Stimulated activated memory B cell treated with anti-CD40 and anti-IgM and Interleukin-4, amounts not matched to agents 10 μg/mL and 1 μg/mL and 100 μg/mL, for 72 hours (primary cell): Measurements from ENCODE around the gene PDGFA.
A peak's percentile ranks its signal among the peaks of the same experiment; 100 is the strongest.

Experiments used
- ATAC-seq: fragments of 150-1000 bp; cut with Tn5 transposase; 2 replicates; pipeline ENCODE4 v1.10.0; 2021
- H3K27ac Mint-ChIP-seq: one replicate; pipeline ENCODE4 v1.8.0; 2022; ENCODE audit warnings: mild to moderate bottlenecking, mixed read lengths
- H3K27me3 Mint-ChIP-seq: one replicate; pipeline ENCODE4 v1.8.0; 2022; ENCODE audit warnings: mixed read lengths
- H3K36me3 Mint-ChIP-seq: one replicate; pipeline ENCODE4 v1.8.0; 2022; ENCODE audit warnings: mixed read lengths
- H3K4me1 Mint-ChIP-seq: one replicate; pipeline ENCODE4 v1.8.0; 2022; ENCODE audit warnings: mixed read lengths
- H3K4me3 Mint-ChIP-seq: one replicate; pipeline ENCODE4 v1.8.0; 2022; ENCODE audit warnings: mild to moderate bottlenecking, moderate library complexity, mixed read lengths
- H3K9me3 Mint-ChIP-seq: one replicate; pipeline ENCODE4 v1.8.0; 2022; ENCODE audit warnings: mixed read lengths

Gene PDGFA

DNA sequence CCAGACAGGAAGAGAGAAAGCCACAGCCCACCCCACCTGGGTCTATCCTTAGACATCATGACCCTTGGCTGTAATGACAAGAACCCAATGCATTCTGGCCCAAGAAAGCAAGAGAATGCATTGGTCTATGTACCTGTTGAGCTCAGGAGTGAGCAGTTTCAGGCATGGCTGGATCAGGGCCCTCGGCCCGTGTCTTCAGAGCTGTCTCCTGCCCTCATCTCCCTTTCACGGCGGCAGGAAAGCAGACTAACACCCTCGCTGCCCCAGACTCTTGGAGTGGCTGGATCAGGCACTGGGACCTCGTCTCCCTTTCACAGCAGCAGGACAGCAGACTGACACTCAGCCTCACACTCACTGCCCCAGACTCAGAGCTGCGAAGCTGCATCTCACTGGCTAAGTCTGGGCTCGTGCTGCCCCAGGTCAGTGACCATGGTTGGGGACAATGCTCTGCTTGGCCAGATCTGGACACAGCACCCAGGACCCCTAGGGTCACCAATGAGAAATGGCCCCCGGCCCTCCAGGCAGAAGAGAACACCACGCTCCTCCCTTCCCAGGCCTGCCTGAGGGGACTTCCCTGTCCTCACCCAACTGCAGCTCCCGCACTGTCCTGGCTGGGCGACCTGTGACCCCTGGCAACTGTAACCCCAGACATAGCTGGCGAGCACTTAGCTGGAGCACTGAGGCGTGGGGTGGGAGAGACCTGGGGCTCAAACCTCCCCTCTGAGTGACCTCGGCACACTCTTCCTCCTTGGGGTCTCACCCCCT, 12.9 kb upstream of the PDGFA start:
- Mint-ChIP-seq H3K9me3 (peaks cover 3% of the 10 kb centered on the region), H3K36me3 (no peaks in the 10 kb centered on the region), H3K27ac (no peak overlapping the region), H3K4me1 (peaks cover 19% of the 10 kb centered on the region), H3K4me3 (no peak overlapping the region), H3K27me3 (peaks cover 33% of the 10 kb centered on the region)
- ATAC-seq, result no peak

DNA sequence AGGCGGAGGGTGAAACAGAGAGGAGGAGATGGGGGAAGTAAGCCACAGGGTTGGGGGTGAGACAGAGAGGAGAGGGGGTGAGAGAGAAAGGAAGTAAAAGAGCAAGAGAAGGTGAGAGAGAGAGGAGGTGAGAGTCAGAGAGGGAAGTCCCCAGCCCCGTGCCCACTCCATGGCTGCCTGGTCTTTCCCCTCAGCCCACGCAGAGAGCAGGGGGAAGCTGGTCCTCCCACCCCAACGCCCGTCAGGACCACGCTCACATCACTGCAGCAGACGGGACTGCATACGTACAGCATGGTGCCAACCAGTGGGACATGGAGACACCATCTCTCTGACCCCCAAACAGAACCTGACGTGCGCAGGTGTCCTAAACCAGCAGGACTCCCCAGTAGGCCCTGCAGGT, 12.1 kb upstream of the PDGFA start:
- Mint-ChIP-seq H3K27me3 (peaks cover 26% of the 10 kb centered on the region), H3K4me3 (no peak overlapping the region), H3K36me3 (no peaks in the 10 kb centered on the region), H3K27ac (peak overlapping the region; percentile 34), H3K9me3 (peaks cover 3% of the 10 kb centered on the region), H3K4me1 (peaks cover 19% of the 10 kb centered on the region)
- ATAC-seq, result peak; percentile 72

DNA sequence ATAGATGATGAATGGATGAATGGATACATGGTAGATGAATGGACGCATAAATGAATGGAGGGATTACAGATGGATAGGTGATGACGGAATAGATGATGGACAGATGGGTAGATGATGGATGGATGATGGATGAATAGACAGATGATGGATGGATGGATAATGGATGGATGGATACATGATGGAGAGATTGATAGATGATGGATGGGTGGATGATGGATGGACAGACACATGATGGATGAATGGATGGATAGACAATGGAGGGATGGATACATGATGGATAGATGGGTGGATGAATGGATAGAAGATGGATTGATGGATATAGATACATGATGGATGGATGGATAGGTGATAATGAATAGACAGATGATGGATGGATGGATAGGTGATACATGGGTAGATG, 8.8 kb upstream of the PDGFA start:
- no peak for ATAC-seq
- Mint-ChIP-seq H3K27ac (no peak overlapping the region), H3K9me3 (no peaks in the 10 kb centered on the region), H3K27me3 (peaks cover 7% of the 10 kb centered on the region), H3K36me3 (no peaks in the 10 kb centered on the region), H3K4me3 (no peak overlapping the region), H3K4me1 (peaks cover 19% of the 10 kb centered on the region)

DNA sequence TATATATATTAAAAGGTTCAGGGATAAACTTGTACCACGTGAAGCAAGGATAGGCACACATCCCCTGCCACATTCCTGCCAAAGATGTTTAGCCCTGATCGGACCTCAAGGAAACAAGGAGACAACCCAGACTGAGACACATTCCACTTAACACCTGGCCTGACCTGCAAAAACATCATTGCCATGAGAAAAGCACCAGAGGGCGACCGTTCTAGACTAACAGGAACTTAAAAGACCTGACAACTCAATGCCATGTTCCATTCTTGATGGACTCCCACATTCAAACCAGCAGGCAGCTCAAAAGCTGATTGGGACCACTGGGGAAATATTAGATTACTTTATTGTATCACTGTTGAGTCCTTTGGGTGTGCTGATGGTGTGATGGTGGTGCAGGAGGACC, 8.1 kb upstream of the PDGFA start:
- no peak overlapping the region for H3K4me3 Mint-ChIP-seq
- peaks cover 7% of the 10 kb centered on the region for H3K27me3 Mint-ChIP-seq
- ATAC-seq, result no peak
- H3K4me1 Mint-ChIP-seq, result peaks cover 19% of the 10 kb centered on the region
- no peaks in the 10 kb centered on the region for H3K9me3 Mint-ChIP-seq
- no peaks in the 10 kb centered on the region for H3K36me3 Mint-ChIP-seq
- H3K27ac Mint-ChIP-seq, result no peak overlapping the region

DNA sequence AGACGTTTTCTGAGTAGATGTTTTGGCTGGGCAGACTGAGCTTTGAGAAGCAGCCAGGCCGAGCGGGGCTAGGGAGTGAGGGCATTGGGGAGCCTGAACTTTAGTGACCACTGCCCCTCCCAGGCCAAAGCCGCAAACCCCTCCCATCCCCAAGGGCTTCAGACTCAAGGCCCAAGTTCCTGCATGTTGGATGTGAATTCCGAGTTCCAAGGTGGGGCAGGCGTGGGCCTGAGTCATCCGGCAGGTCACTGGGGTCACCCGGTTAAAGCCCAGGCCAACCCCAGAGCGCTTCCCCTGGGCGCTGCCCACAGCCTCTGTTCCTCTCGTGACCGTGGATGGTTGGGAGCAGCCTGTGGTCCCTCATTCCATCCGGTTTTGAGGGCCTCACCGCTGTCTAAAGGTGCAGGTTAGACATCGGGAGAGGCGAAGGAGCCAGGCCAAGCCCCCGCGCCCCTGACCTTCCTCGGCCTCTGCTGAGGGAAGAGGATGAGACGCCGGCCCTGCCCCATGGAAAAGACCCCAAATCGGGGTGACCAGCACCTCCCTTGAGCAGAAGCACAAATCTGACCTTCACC, 6.9 kb upstream of the PDGFA start:
- H3K4me1 Mint-ChIP-seq, result peaks cover 18% of the 10 kb centered on the region
- no peak overlapping the region for H3K27ac Mint-ChIP-seq
- H3K4me3 Mint-ChIP-seq, result no peak overlapping the region
- no peaks in the 10 kb centered on the region for H3K36me3 Mint-ChIP-seq
- no peak for ATAC-seq
- no peaks in the 10 kb centered on the region for H3K9me3 Mint-ChIP-seq
- peaks cover 8% of the 10 kb centered on the region for H3K27me3 Mint-ChIP-seq

DNA sequence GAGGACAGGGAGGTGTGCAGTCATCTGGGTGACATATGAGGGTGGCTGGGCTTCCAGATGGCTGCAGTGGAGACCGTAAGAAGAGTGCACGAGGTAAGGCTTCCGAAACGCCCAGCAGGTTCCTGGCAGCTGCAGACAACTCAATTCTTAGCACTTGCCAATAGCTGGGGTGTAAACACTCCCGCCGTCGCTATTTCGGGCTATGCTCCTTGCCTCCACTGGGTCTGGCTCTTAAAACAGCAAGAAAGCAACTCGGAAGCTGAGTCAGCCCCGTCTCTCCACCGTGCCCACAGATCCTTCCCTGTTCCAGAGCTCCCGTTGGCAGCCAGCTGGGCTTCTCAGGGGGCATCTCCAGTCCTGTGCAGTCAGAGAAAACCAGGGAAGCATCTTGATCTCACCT, 6.1 kb upstream of the PDGFA start:
- no peak overlapping the region for H3K27ac Mint-ChIP-seq
- H3K4me1 Mint-ChIP-seq, result peaks cover 20% of the 10 kb centered on the region
- peaks cover 16% of the 10 kb centered on the region for H3K27me3 Mint-ChIP-seq
- no peaks in the 10 kb centered on the region for H3K36me3 Mint-ChIP-seq
- no peak overlapping the region for H3K4me3 Mint-ChIP-seq
- ATAC-seq, result no peak
- no peaks in the 10 kb centered on the region for H3K9me3 Mint-ChIP-seq

DNA sequence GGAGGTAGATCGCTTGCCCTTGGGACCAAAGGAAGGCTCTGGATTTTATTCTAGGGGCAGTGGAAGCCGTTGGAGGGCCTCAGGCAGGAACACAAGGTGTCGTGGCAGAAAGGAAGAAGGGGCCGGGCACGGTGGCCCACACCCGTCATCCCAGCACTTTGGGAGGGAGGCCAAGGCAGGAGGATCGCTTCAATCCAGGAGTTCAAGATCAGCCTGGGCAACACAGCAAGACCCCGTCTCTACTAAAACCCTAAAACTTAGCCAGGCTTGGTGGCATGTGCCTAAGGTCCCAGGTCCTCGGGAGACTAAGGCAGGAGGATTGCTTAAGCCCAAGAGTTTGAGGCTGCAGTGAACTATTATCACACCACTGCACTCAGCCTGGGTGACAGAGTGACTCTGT, 5.2 kb upstream of the PDGFA start:
- no peaks in the 10 kb centered on the region for H3K36me3 Mint-ChIP-seq
- H3K9me3 Mint-ChIP-seq, result no peaks in the 10 kb centered on the region
- no peak overlapping the region for H3K27ac Mint-ChIP-seq
- H3K4me3 Mint-ChIP-seq, result no peak overlapping the region
- H3K27me3 Mint-ChIP-seq, result peaks cover 16% of the 10 kb centered on the region
- no peak for ATAC-seq
- peaks cover 14% of the 10 kb centered on the region for H3K4me1 Mint-ChIP-seq

DNA sequence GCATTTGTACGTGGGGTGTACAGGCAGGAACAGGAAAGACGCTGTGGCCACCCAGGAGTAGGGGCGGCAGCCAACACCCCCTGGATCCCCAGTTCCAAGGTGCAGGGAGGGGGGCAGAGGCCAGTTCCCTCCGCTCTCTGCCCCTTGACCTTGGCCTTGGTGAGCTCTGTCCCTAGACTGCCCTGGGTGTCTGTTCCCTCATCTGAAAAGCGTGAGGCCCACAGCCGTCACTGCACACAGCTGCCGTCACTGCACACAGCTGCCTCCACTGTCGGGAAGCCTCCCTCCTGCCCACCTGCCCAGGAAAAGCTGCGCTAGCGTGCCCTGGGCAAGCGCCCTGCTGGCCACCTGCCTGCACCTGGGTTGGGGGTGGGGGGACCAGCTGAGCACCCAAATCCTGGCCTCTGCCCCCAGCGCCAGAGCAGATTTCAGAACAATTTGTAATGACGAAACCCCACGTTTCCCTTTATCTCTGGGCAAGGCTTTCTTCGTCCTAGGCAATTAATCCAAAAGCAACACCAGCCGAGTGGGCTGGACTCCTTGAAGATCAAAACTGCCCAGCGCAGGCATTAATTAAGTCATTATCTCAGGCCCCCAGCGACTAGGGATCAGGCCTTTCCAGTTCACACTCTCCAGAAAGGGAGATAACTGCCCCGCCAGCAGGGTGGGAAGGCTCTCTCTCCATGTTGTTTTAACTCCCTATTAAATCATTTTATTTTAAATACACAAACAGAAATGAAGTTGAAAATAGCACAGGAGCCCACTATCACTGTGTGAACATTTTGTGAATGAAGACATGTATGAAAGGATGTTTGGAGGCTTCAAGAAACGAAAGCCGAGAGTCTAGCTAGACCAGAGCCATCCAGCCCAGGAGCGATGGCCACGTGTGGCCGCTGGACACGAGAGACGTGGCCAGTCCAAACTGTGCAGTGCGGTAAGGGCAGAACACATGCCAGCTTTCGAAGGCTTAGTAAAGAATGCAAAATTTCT, 4.0 kb upstream of the PDGFA start:
- no peak for ATAC-seq
- Mint-ChIP-seq H3K27ac (no peak overlapping the region), H3K4me1 (peaks cover 14% of the 10 kb centered on the region), H3K36me3 (no peaks in the 10 kb centered on the region), H3K9me3 (no peaks in the 10 kb centered on the region), H3K4me3 (no peak overlapping the region), H3K27me3 (peaks cover 19% of the 10 kb centered on the region)

DNA sequence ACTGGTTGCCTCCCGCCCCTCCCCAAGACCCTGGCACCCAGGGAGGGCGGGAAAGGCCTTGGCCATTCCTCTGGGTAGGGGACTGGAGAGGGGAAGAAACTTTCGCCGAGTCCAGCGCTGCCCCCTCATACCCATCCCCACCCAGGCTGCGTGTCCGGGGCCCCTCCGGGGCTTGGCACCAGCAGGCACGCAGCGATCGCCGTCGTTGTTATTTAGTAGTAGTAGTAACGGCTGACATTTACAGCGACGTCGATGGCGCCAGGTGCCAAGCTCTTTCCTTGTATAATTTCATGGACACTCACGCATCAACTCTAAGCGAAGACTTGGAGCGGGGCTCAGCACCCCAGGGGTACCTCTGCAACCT, 3.3 kb upstream of the PDGFA start:
- peaks cover 16% of the 10 kb centered on the region for H3K4me1 Mint-ChIP-seq
- H3K4me3 Mint-ChIP-seq, result no peak overlapping the region
- H3K9me3 Mint-ChIP-seq, result no peaks in the 10 kb centered on the region
- H3K27ac Mint-ChIP-seq, result no peak overlapping the region
- no peak for ATAC-seq
- peaks cover 26% of the 10 kb centered on the region for H3K27me3 Mint-ChIP-seq
- no peaks in the 10 kb centered on the region for H3K36me3 Mint-ChIP-seq

DNA sequence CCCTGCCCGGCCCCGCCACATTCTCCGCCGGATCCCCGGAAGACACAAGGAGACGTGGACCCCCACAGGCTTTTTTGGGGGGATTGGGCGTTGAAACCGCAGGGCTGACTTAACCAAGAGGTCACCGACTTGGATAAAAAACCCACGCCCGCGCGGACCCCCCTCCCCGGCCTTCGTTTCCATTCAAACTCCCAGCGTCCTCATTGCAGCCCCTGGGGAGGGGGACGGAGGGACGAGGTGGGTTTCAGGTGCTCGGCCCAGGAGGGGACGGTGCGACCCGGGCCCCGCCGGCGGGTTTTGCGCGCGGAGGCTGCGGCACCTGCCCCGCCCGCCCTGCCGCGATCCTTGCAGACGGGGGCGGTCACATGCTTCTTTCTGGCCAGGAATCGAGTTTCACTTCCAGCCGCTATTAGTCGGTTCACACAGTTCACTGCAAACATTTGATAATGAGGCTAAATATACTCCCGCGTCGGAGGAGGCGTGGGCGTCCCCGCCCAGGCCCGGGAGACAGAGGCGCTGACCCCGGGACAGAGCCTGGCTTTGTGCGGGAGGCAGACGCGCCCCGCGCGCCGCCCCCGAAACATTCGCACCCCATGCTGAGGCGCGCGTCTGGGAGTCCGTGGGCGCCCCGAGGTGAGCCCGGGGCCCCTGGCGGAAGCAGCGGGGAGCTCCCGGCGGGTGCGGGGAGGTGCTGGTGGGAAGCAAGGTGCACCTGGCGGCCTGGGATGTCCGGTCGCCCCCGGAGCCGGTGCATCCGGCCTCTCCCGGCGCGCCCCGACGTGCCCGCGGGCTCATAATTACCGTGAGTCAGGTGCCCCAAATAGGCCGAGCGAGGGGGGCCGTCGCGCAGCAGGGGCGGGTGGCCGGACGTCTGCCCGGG, 2.7 kb upstream of the PDGFA start:
- H3K4me1 Mint-ChIP-seq, result peaks cover 21% of the 10 kb centered on the region
- no peak overlapping the region for H3K27ac Mint-ChIP-seq
- no peaks in the 10 kb centered on the region for H3K36me3 Mint-ChIP-seq
- peaks cover 32% of the 10 kb centered on the region for H3K27me3 Mint-ChIP-seq
- ATAC-seq, result peak; percentile 49
- H3K9me3 Mint-ChIP-seq, result no peaks in the 10 kb centered on the region
- peak overlapping the region; percentile 64 for H3K4me3 Mint-ChIP-seq

DNA sequence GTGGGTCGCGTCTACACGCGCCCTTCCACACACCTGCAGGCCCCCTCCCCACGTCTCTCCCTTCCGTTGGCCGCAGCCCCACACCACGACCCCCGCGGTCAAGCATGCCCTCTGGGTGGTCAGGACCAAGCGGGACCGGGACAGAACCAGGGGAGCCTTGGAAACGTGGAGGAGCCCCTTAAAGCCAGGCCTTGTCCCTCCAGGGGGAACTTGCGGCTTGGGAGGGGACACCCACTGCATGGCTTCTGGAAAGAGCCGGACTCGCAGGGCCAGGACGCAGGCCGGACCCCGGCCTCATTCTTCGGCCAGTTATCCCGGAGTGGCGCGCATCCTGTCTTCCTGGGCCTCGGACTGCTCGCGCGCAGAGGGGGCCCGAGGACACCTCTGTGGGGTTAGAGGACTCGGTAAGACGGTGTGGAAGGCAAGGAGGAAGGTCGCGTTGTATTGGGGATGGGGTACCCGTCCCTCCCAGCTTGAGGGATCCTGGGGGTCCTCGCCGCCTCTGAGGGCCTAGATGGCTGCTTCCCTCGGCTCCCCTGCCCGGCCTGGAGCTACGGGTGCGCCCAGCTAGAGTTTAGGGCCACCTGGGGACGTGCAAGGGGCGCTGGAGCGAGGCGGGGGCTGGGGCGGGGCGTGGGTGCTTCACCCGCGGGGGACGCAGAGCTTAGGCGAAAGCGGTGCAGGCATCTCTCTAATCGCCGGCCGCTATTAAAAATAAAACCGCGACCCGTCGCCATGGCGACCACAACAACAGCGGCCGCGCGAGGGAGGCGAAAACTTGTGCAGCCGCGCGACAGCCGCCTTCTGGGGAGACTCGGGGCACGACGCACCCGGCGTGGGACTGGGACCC, 1.8 kb upstream of the PDGFA start:
- Mint-ChIP-seq H3K9me3 (no peaks in the 10 kb centered on the region), H3K27me3 (peaks cover 32% of the 10 kb centered on the region), H3K27ac (peak overlapping the region; percentile 49), H3K36me3 (no peaks in the 10 kb centered on the region), H3K4me3 (peak overlapping the region; percentile 62), H3K4me1 (peaks cover 21% of the 10 kb centered on the region)
- ATAC-seq, result no peak

DNA sequence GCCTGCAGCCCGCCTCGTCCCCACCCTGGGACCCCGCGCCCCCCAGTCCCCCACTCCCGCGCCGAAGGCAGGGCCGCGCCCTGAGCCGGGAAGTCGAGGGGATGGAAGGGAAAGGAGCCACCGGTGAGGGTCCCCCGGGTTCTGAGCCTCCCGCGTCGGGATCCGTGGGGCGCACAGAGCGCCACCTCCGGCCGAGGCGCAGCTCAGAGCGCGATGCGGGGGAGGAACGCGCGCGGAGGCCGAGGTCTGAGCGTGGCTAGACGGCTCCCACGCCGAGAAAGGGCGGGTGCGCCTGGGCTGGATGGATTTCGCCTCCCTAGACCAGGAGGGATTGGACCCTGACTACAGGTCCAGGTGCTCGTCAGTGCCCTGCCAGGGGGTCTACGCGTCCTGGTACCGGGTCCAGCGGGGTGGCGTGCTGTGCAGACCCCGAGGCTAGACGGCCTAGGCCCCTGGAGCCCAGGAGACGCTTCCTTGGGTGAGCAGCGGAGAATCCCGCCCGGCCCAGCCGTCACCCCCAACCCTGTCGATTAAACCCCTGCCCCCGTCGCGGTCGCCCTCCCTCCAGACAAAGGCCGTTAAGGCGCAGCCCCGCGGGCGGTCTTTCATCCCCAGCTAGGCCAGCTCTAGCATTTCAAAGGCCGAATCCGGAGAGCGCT, 986 bp upstream of the PDGFA start:
- Mint-ChIP-seq H3K36me3 (no peaks in the 10 kb centered on the region), H3K27me3 (peaks cover 40% of the 10 kb centered on the region), H3K4me1 (peaks cover 21% of the 10 kb centered on the region), H3K9me3 (no peaks in the 10 kb centered on the region), H3K4me3 (peak overlapping the region; percentile 62), H3K27ac (no peak overlapping the region)
- ATAC-seq, result no peak

DNA sequence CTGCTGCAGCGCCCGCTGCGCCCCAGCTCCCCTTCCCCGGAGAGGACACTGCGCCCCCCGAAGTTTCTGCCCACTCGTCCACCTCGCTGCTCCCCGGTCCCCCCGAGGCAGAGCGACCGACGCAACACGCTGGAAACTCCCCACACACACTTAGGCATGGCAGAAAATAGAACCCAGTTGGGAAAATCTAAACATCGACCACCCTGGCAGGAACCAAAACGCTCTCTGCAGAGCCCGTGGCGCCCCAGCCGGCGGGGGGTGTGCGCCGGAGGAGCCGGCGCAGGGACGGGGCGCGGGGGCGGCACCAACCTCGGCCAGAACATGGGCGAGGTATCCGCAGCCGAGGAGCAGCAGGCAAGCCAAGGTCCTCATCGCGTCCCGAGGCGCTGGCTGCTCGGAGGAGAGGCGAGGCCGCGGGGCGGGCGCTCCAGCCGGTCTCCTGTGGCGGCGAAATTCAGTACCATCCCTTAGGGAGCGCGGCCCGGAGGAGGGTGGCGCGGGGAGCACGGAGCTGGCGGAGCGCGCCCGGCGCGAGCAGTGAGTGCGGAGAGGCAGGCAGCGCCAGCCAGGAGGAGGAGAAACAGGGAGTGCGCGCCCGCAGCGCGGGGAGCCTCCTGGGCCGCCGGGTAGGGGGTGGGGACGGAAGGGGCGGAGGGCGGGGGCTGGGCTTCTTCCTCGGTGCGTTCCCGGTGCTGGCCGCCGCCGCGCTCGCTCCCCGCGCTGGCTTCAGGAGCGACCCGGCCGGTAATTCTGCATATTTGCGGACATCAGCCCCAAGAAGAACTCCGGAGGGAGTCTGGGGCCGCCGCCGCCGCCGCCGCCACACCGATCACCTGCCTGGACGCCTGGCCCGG, 789 bp downstream of the PDGFA start:
- H3K27ac Mint-ChIP-seq, result no peak overlapping the region
- ATAC-seq, result peak; percentile 3
- H3K9me3 Mint-ChIP-seq, result no peaks in the 10 kb centered on the region
- peaks cover 43% of the 10 kb centered on the region for H3K27me3 Mint-ChIP-seq
- peaks cover 21% of the 10 kb centered on the region for H3K4me1 Mint-ChIP-seq
- no peaks in the 10 kb centered on the region for H3K36me3 Mint-ChIP-seq
- peak overlapping the region; percentile 80 for H3K4me3 Mint-ChIP-seq
